GM23338 (cell line): ENCODE results near the gene KLF1. TPM values are rescaled to one million over a fixed set of nuclear protein-coding genes. Genes with fewer than 3 reads are reported as not detected.

Source experiments
- ATAC-seq: fragments of 200-7000 bp; cut with Tn5 transposase; 3 replicates; pipeline ENCODE4 v1.9.1; 2020
- DNase-seq: peaks from one replicate; pipeline ENCODE4 v3.0.0-alpha.2; 2015; ENCODE audit warnings: low spot score
- H2AFZ ChIP-seq: fragments of 200-600 bp; sonication (generic); 2 replicates; pipeline ENCODE4 v1.8.0; 2016; ENCODE audit warnings: antibody characterized with exemption, mild to moderate bottlenecking, moderate library complexity
- H3F3A ChIP-seq: fragments of 200-600 bp; sonication (generic); replicated peaks from 2 replicates; pipeline ENCODE4 v1.8.0; 2017; ENCODE audit warnings: antibody characterized with exemption, mixed run types, low read depth
- H3K27ac ChIP-seq: fragments of 200-600 bp; sonication (generic); 2 replicates; pipeline ENCODE4 v1.6.1; 2016; ENCODE audit warnings: low read depth
- H3K27me3 ChIP-seq: fragments of 200-600 bp; sonication (generic); 2 replicates; pipeline ENCODE4 v1.8.0; 2016; ENCODE audit warnings: mild to moderate bottlenecking, mixed run types, moderate library complexity; ENCODE audit not compliant: insufficient read depth
- H3K36me3 ChIP-seq: fragments of 200-600 bp; sonication (generic); 2 replicates; pipeline ENCODE4 v1.8.0; 2016; ENCODE audit warnings: mild to moderate bottlenecking; ENCODE audit not compliant: insufficient read depth
- H3K4me1 ChIP-seq: fragments of 200-600 bp; sonication (generic); 2 replicates; pipeline ENCODE4 v1.8.0; 2016; ENCODE audit warnings: mild to moderate bottlenecking, moderate library complexity; ENCODE audit not compliant: insufficient read depth
- H3K4me2 ChIP-seq: fragments of 200-600 bp; sonication (generic); 2 replicates; pipeline ENCODE4 v1.7.1; 2017; ENCODE audit warnings: mixed run types
- H3K4me3 ChIP-seq: fragments of 200-600 bp; sonication (generic); 2 replicates; pipeline ENCODE4 v1.6.1; 2016; ENCODE audit warnings: mixed run types
- H3K79me2 ChIP-seq: fragments of 200-600 bp; sonication (generic); replicated peaks from 2 replicates; pipeline ENCODE4 v1.8.0; 2017; ENCODE audit warnings: mild to moderate bottlenecking; ENCODE audit not compliant: insufficient read depth
- H3K9me2 ChIP-seq: fragments of 200-600 bp; sonication (generic); 2 replicates; pipeline ENCODE4 v1.8.0; 2017; ENCODE audit not compliant: insufficient read depth
- H4K20me1 ChIP-seq: fragments of 200-600 bp; sonication (generic); replicated peaks from 2 replicates; pipeline ENCODE4 v1.8.0; 2017; ENCODE audit warnings: mild to moderate bottlenecking; ENCODE audit not compliant: insufficient read depth
- H3K27ac Mint-ChIP-seq: 2 replicates; pipeline ENCODE4 v1.8.0; 2020; ENCODE audit warnings: inconsistent platforms, mild to moderate bottlenecking, moderate library complexity, mixed read lengths
- H3K27me3 Mint-ChIP-seq: 3 replicates; pipeline ENCODE4 v1.8.0; 2022; ENCODE audit warnings: low read depth, mild to moderate bottlenecking, moderate library complexity, mixed read lengths, inconsistent platforms; ENCODE audit not compliant: insufficient read depth, poor library complexity
- H3K36me3 Mint-ChIP-seq: 3 replicates; pipeline ENCODE4 v1.8.0; 2021; ENCODE audit warnings: low read depth, mild to moderate bottlenecking, inconsistent platforms, moderate library complexity, mixed read lengths
- H3K4me1 Mint-ChIP-seq: 3 replicates; pipeline ENCODE4 v1.8.0; 2020; ENCODE audit warnings: mild to moderate bottlenecking, inconsistent platforms, mixed read lengths
- H3K4me3 Mint-ChIP-seq: 3 replicates; pipeline ENCODE4 v1.8.0; 2021; ENCODE audit warnings: moderate library complexity, mild to moderate bottlenecking, inconsistent platforms, mixed read lengths
- H3K9me3 Mint-ChIP-seq: 3 replicates; pipeline ENCODE4 v1.8.0; 2020; ENCODE audit warnings: moderate library complexity, mild to moderate bottlenecking, inconsistent platforms, mixed read lengths
- CTCF ChIP-seq, 2 experiments: fragments of 200-600 bp in 1 of 2; sonication (generic) in 1 of 2; conservative IDR thresholded peaks; 2 replicates each; pipeline versions ENCODE4 v1.5.1 to v1.6.1; 2016 to 2017; ENCODE audit warnings: antibody characterized with exemption in 2 of 2, low read depth in 2 of 2, mild to moderate bottlenecking in 2 of 2, moderate library complexity in 1 of 2
- EZH2 ChIP-seq: fragments of 200-600 bp; sonication (generic); IDR thresholded peaks from one replicate; pipeline ENCODE4 v1.8.0; 2017; ENCODE audit warnings: antibody characterized with exemption, mild to moderate bottlenecking, low read depth; ENCODE audit not compliant: unreplicated experiment
- EZH2phosphoT487 ChIP-seq: fragments of 200-600 bp; sonication (generic); IDR thresholded peaks from one replicate; pipeline ENCODE4 v1.8.1; 2018; ENCODE audit warnings: antibody characterized with exemption; ENCODE audit not compliant: unreplicated experiment
- NANOG ChIP-seq: IDR thresholded peaks from 2 replicates; pipeline ENCODE4 v1.6.1; 2016; ENCODE audit warnings: antibody characterized with exemption, borderline replicate concordance
- POLR2AphosphoS5 ChIP-seq: IDR thresholded peaks from 2 replicates; pipeline ENCODE4 v1.6.1; 2016; ENCODE audit warnings: antibody characterized with exemption, low read depth
- polyA plus RNA-seq: library from polyadenylated mRNA; unstranded; fragments of >200 nt; fragmentation: Nextera tagmentation; extraction: Ambion mirVana; gene quantifications from 2 replicates; pipeline ENCODE4 v1.2.1, GENCODE V29; 2016
- total RNA-seq: library from RNA; depleted of rRNA; stranded (reverse); fragments of >200 nt; shearing (Covaris generic); gene quantifications from 2 replicates; pipeline ENCODE4 v1.2.3, GENCODE V29; 2014
- TF ChIP-seq, protein P1 (sequence below): IDR thresholded peaks from one replicate; pipeline ENCODE4 v1.6.1; 2018; ENCODE audit warnings: antibody characterized with exemption; ENCODE audit not compliant: unreplicated experiment

The KLF1 gene
- total and polyA plus RNA-seq, 2 experiments from 2014 or later: 0.74 to 1.1 TPM

DNA sequence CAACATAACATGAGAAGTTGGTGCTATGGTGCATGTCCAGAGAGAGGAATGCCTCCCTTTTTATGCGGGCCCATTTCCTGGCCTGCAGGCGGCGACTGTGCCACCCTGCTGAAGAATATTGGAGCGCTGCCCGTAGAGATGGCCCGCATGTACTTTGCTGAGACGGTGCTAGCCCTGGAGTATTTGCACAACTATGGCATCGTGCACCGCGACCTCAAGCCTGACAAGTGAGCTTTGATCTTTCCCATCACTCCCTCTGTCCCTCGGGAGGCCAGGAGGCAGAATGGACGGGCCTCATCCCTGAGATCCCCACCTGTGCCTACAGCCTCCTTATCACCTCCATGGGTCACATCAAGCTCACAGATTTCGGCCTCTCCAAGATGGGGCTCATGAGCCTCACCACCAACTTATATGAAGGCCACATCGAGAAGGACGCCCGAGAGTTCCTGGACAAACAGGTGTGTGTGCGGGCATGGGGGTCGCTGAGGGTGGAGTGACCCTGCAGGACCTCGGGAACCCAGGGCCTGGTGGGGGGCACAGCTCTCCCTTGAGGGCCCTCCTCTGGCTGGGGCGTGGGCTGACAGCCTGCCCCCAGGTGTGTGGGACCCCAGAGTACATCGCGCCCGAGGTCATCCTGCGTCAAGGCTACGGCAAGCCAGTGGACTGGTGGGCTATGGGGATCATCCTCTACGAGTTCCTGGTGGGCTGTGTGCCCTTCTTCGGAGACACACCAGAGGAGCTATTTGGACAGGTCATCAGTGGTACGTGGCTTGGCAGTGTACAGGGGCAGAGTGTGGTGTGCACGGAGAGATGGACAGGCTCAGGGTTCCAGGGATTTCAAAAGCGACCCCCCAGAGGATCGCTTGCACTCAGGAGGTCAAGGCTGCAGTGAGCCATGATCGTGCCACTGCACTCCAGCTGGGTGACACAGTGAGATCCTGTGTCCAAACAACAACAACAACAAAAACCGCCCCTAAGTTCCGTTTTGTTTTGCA lies 22.0 kb downstream of the KLF1 start:
- ATAC-seq: no peak
- Mint-ChIP-seq H3K36me3 (peaks cover 13% of the 10 kb centered on the region), H3K4me3 (peak overlapping the region; percentile 28; the same call in 2 of the 3 replicates), H3K9me3 (no peaks in the 10 kb centered on the region; the same call in 2 of the 3 replicates), H3K27ac (no peak overlapping the region), H3K27me3 (peaks cover 9% of the 10 kb centered on the region), H3K4me1 (peaks cover 27% of the 10 kb centered on the region)
- Histone ChIP-seq H3K79me2 (no peaks in the 10 kb centered on the region), H3K9me2 (no peaks in the 10 kb centered on the region), H4K20me1 (no peaks in the 10 kb centered on the region; the same call in 1 of the 2 replicates), H3K4me3 (no peak overlapping the region), H3K27me3 (no peaks in the 10 kb centered on the region), H3K4me2 (peak overlapping the region; percentile 67), H3K36me3 (no peaks in the 10 kb centered on the region), H3K27ac (peak overlapping the region; percentile 72), H3K4me1 (peaks cover 21% of the 10 kb centered on the region), H3F3A (peaks cover 20% of the 10 kb centered on the region; the same call in 1 of the 2 replicates), H2AFZ (no peak overlapping the region)
- no peak for TF ChIP-seq POLR2AphosphoS5
- TF ChIP-seq CTCF (conservative IDR thresholded peaks at IDR 0.05; ENCODE audit: low read depth in 2 of 2): peak in 1 of 2 experiments; percentile 29; a peak in 2 of 4 replicates
- DNase-seq: no peak

GRCh38 chr19:12864143-12864542 lies 22.9 kb downstream of the KLF1 start:
- Histone ChIP-seq H3K4me3 (no peak overlapping the region), H3K27me3 (no peaks in the 10 kb centered on the region), H3K27ac (no peak overlapping the region), H3K9me2 (no peaks in the 10 kb centered on the region), H3K79me2 (no peaks in the 10 kb centered on the region), H2AFZ (no peak overlapping the region), H3K4me1 (peaks cover 21% of the 10 kb centered on the region), H3F3A (peaks cover 20% of the 10 kb centered on the region; the same call in 1 of the 2 replicates), H3K36me3 (no peaks in the 10 kb centered on the region), H4K20me1 (no peaks in the 10 kb centered on the region; the same call in 1 of the 2 replicates), H3K4me2 (no peak overlapping the region)
- H3K9me3 Mint-ChIP-seq: no peaks in the 10 kb centered on the region; the same call in 2 of the 3 replicates
- peaks cover 14% of the 10 kb centered on the region for H3K36me3 Mint-ChIP-seq
- H3K4me3 Mint-ChIP-seq: no peak overlapping the region
- peaks cover 27% of the 10 kb centered on the region for H3K4me1 Mint-ChIP-seq
- ATAC-seq (no peak), DNase-seq (no peak)
- H3K27me3 Mint-ChIP-seq: peaks cover 9% of the 10 kb centered on the region
- no peak overlapping the region for H3K27ac Mint-ChIP-seq
- TF ChIP-seq, protein P1, sequence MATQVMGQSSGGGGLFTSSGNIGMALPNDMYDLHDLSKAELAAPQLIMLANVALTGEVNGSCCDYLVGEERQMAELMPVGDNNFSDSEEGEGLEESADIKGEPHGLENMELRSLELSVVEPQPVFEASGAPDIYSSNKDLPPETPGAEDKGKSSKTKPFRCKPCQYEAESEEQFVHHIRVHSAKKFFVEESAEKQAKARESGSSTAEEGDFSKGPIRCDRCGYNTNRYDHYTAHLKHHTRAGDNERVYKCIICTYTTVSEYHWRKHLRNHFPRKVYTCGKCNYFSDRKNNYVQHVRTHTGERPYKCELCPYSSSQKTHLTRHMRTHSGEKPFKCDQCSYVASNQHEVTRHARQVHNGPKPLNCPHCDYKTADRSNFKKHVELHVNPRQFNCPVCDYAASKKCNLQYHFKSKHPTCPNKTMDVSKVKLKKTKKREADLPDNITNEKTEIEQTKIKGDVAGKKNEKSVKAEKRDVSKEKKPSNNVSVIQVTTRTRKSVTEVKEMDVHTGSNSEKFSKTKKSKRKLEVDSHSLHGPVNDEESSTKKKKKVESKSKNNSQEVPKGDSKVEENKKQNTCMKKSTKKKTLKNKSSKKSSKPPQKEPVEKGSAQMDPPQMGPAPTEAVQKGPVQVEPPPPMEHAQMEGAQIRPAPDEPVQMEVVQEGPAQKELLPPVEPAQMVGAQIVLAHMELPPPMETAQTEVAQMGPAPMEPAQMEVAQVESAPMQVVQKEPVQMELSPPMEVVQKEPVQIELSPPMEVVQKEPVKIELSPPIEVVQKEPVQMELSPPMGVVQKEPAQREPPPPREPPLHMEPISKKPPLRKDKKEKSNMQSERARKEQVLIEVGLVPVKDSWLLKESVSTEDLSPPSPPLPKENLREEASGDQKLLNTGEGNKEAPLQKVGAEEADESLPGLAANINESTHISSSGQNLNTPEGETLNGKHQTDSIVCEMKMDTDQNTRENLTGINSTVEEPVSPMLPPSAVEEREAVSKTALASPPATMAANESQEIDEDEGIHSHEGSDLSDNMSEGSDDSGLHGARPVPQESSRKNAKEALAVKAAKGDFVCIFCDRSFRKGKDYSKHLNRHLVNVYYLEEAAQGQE: no peak
- TF ChIP-seq EZH2 (no peak), EZH2phosphoT487 (no peak), NANOG (no peak), POLR2AphosphoS5 (no peak), CTCF (conservative IDR thresholded peaks at IDR 0.05; ENCODE audit: low read depth in 2 of 2) (no peak)
